ENCODE results near the gene GRIK4.

The GRIK4 gene

DNA sequence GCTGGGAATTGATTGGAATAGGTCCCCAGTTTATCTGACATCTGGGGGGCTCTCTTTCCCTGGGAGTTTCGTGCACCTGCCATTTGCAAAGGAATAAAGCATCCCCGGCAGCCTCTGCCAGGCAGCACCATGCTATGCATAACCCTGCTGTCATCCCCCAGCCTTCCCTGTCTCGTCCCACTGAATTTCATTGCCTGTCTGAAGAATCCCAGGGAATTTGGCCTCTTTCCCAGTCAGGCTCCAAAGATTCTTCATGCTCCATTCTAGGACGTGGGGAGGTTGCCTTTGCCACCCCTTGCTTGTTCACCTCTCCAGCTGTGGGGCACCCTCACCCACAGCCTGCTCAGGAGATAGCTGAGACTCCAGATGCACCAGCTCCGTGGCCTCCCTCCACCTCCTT, 317.3 kb downstream of the GRIK4 start:
- Histone ChIP-seq H3K27me3 (no peaks in the 10 kb centered on the region), H3K4me2 (no peak overlapping the region), H4K20me1 (no peaks in the 10 kb centered on the region), H3K4me3 (no peak overlapping the region), H3K9ac (no peak overlapping the region), H3K36me3 (no peaks in the 10 kb centered on the region), H3K27ac (no peak overlapping the region), H3K4me1 (no peaks in the 10 kb centered on the region), H3K9me3 (replicated peaks in 1 of 11) (no peaks in the 10 kb centered on the region)
- TF ChIP-seq Cebpa-rat (IDR thresholded peaks at IDR 0.05), result no peak

DNA sequence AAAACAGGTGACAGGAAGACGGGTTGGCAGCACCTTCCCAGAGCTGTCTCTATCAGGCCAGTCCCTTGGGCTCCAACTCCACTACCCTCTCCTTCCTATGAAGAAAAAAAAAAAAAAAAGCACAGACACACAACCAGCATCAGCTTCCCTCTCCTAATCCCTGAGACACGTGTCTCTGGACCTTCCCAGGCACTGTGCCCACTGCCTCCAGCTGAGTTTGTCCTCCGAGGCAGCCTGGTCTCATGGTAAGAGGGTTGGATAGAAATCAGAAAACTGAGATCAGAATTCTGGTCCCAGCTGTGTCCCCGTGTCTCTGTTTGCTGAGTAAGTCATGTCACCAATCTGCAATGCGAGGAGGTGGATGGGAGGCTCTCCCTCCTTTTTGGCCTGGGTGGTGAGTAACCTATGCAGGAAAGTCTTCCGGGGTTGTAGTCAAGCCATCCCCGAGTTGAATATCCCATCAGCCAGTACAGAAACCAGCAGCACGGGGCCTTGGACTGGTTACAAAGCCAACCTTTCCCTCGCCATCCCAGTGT, 318.6 kb downstream of the GRIK4 start:
- H3K4me1 ChIP-seq, result peaks cover 0 to 9% (median 0%) of the 10 kb centered on the region in 10 experiments; a peak in 4 of 20 replicates
- H3K4me3 ChIP-seq, result no peak overlapping the region
- no peaks in the 10 kb centered on the region for H3K27me3 ChIP-seq
- no peak overlapping the region for H3K27ac ChIP-seq
- no peak overlapping the region for H3K9ac ChIP-seq
- H3K36me3 ChIP-seq, result no peaks in the 10 kb centered on the region
- no peaks in the 10 kb centered on the region for H3K9me3 ChIP-seq (replicated peaks in 1 of 11)
- TF ChIP-seq Cebpa-rat (IDR thresholded peaks at IDR 0.05), result no peak
- no peaks in the 10 kb centered on the region for H4K20me1 ChIP-seq
- no peak overlapping the region for H3K4me2 ChIP-seq

DNA sequence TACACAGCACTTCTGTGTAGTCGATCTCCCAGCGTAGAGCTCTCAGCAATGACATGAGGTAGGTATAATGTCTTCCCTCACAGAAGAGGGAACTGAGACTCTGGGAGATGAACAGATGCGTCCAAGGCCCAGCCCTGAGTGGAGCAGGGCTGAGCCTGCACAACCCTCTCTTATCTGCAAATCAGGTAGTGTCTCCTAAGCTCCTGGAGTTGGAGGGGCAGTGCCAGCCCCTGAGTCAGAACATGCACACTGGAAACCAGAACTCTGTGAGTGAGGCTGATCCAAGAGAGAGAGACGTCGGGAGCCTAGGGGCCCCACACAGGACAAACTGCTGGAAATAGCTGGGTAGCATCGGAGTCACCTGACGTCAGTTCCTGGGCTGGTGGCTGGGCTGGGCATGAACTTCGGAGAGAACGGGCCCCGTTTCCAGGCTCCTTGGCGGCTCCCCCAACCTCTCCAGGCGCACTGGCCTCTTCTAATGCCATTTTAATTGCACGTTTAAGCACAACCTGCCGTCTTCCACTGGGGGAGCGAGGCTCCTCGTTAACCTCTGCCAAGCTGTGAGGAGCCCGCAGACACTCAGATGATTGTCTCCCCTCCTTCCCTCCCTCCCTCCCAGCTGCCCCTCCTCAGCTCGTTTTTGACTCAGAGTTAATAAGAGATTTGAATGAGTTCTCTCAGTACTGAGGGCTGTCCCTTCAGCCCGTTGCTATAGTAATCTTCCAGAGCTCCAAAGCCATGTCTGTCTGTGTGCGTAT, 321.1 kb downstream of the GRIK4 start:
- no peak for TF ChIP-seq Cebpa-rat (IDR thresholded peaks at IDR 0.05)
- Histone ChIP-seq H3K36me3 (no peaks in the 10 kb centered on the region), H3K4me1 (peaks cover 0 to 14% (median 0%) of the 10 kb centered on the region in 10 experiments; a peak in 4 of 20 replicates), H3K27me3 (no peaks in the 10 kb centered on the region), H4K20me1 (no peaks in the 10 kb centered on the region), H3K4me2 (no peak overlapping the region), H3K9ac (no peak overlapping the region), H3K9me3 (replicated peaks in 1 of 11) (no peaks in the 10 kb centered on the region), H3K27ac (no peak overlapping the region), H3K4me3 (no peak overlapping the region)

DNA sequence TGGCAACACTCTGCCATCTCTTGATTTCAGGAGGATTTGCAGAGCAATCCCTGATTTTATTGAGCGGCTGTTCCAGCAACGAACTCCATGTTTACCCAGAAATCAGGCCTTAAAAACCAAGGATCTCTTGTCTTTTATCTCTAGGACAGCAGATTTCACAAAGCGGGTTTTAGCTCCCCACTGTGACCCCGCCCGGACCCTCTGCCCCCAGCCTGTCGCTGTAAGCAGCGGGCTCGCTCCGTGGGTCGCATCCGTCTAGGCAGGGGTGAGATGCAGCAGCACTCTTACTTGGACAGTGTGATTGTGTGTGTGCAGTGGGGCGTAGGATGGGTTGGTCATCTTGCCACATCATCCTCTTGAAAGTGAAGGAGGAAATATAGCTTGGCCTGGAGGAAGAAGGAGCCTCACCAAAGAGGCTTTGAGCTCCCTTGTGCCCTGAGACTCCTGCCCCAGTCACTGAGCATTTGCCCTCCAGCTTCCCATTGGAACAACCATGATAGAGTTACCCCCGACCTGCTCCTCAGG, 323.2 kb downstream of the GRIK4 start:
- Histone ChIP-seq H3K27ac (no peak overlapping the region), H3K4me1 (peaks cover 5 to 24% (median 11%) of the 10 kb centered on the region in 10 experiments), H3K27me3 (no peaks in the 10 kb centered on the region), H3K9ac (no peak overlapping the region), H3K36me3 (no peaks in the 10 kb centered on the region), H3K9me3 (replicated peaks in 1 of 11) (no peaks in the 10 kb centered on the region), H3K4me2 (peak overlapping the region in 5 of 11 experiments; percentile 5 to 30 (median 18); a peak in 6 of 22 replicates), H3K4me3 (no peak overlapping the region), H4K20me1 (no peaks in the 10 kb centered on the region)
- no peak for TF ChIP-seq Cebpa-rat (IDR thresholded peaks at IDR 0.05)

DNA sequence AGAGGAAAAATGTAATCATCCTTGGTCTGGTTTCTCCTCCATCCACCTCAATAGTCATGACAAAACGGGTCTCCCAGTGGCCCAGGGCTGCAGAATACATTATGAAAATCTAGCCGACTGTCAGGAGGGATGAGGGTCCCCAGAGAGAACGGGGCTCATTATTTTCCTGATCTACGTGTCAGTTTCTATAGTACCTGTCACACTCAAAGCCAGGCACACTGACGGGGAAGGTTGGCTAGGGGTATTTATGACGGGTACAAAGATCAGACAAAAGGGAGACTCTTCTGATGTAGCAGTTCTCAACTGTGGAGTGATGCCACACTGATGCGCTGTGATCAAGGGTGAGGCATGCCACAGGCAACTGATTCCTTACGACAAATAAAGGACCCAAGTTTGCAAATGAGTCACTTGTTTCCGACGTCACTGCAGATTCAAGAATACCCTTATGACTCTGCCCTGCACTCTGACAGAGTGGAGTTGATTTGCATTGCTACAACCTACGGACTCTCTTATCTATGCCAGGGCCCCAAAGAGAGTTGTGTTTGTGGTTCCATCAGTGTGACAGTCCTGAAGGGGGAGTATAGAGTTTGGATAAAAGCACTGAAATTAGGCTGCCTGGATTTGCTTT, 324.2 kb downstream of the GRIK4 start:
- H3K9me3 ChIP-seq (replicated peaks in 1 of 11), result no peaks in the 10 kb centered on the region
- H3K4me1 ChIP-seq, result peaks cover 15 to 34% (median 21%) of the 10 kb centered on the region in 10 experiments
- no peak for TF ChIP-seq Cebpa-rat (IDR thresholded peaks at IDR 0.05)
- peak overlapping the region in 1 of 11 experiments; percentile 18; a peak in 3 of 22 replicates for H3K4me2 ChIP-seq
- H3K9ac ChIP-seq, result no peak overlapping the region
- no peak overlapping the region for H3K27ac ChIP-seq
- H4K20me1 ChIP-seq, result no peaks in the 10 kb centered on the region
- no peak overlapping the region for H3K4me3 ChIP-seq
- H3K36me3 ChIP-seq, result no peaks in the 10 kb centered on the region
- no peaks in the 10 kb centered on the region for H3K27me3 ChIP-seq

DNA sequence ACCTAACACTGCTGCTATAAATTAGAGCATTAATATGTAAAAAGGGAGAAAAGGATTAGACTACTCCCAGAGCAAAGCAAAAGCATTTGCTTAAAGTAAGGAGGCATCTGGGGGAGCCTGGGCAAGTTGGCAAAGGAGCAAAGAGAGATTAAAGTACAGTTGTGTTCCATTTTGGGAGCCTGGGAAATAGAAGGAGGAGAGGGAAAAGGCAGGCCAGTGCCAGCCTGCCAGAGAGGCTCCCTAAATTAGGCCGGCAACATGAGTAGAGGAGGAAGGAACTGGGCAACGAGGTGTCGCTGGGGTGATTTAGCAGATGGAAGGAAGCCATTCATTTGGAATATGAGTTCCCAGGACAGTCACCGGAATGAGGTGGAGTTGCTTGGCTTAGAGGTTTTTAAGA, 326.1 kb downstream of the GRIK4 start:
- Histone ChIP-seq H3K4me3 (no peak overlapping the region), H3K9me3 (replicated peaks in 1 of 11) (no peaks in the 10 kb centered on the region), H3K27me3 (no peaks in the 10 kb centered on the region), H3K4me1 (peaks cover 15 to 34% (median 22%) of the 10 kb centered on the region in 10 experiments), H3K36me3 (no peaks in the 10 kb centered on the region), H3K9ac (no peak overlapping the region), H3K27ac (no peak overlapping the region), H4K20me1 (no peaks in the 10 kb centered on the region), H3K4me2 (no peak overlapping the region)
- no peak for TF ChIP-seq Cebpa-rat (IDR thresholded peaks at IDR 0.05)

DNA sequence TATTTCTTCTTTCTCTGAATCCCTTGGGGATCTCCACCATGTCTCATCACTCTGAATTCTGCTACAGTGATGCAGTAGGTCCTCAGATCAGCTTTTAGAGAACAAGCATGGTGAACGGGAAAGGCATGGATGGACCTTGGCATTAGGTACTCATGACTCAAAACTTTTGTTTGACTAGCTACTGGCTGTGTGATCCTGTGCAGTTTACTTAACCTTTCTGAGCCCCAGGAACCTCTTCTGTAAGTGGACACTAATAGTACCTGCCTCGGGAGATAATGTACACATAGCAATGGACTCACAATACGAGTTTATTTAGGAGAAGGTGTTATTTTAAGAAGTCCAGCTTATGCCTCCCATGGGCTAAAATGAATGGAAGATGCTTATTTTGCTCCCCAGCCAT, 327.7 kb downstream of the GRIK4 start:
- no peaks in the 10 kb centered on the region for H3K27me3 ChIP-seq
- TF ChIP-seq Cebpa-rat (IDR thresholded peaks at IDR 0.05), result no peak
- H3K9ac ChIP-seq, result no peak overlapping the region
- H3K27ac ChIP-seq, result peak overlapping the region in 3 of 11 experiments; percentile 60 to 75 (median 73); a peak in 3 of 22 replicates
- H3K4me3 ChIP-seq, result no peak overlapping the region
- H3K9me3 ChIP-seq (replicated peaks in 1 of 11), result no peaks in the 10 kb centered on the region
- no peaks in the 10 kb centered on the region for H3K36me3 ChIP-seq
- no peaks in the 10 kb centered on the region for H4K20me1 ChIP-seq
- peak overlapping the region in 10 of 11 experiments; percentile 58 to 83 (median 71); a peak in 19 of 22 replicates for H3K4me2 ChIP-seq
- peaks cover 15 to 34% (median 22%) of the 10 kb centered on the region in 10 experiments for H3K4me1 ChIP-seq

DNA sequence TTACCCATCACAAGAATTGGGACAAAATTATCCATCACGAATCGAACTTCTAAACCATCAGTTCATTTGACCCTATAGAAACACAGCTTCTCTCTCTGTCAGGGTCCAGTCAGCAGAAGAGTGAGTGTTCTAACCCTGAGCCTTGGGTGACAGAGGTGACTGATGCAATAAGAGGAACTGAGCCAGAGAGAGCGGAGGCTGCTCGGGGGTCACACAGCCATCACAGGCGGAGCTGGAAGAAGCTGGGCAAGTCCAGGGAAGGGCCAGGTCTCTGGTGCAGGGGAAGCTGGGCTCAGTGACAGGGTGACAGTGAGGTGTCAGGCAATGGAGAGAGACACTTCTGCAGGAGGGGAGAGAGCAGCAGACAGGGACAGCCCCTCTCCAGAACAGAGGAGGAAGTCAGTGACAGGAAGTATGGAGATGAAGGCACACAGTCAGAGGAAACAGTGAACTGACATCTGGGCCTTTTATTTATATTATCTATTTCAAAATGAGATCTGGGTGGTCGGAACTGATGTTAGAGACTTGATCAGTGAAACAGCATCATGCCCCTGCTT, 328.4 kb downstream of the GRIK4 start:
- H3K27me3 ChIP-seq, result no peaks in the 10 kb centered on the region
- peaks cover 15 to 30% (median 22%) of the 10 kb centered on the region in 10 experiments for H3K4me1 ChIP-seq
- H3K27ac ChIP-seq, result peak overlapping the region in 10 of 11 experiments; percentile 21 to 75 (median 59); a peak in 19 of 22 replicates
- peak in 5 of 11 experiments; percentile 23 to 50 (median 25); a peak in 3 of 22 replicates for TF ChIP-seq Cebpa-rat (IDR thresholded peaks at IDR 0.05)
- peak overlapping the region in 9 of 11 experiments; percentile 11 to 59 (median 28); a peak in 9 of 22 replicates for H3K9ac ChIP-seq
- H3K9me3 ChIP-seq (replicated peaks in 1 of 11), result no peaks in the 10 kb centered on the region
- no peaks in the 10 kb centered on the region for H3K36me3 ChIP-seq
- H3K4me2 ChIP-seq, result peak overlapping the region; percentile 58 to 83 (median 71)
- peak overlapping the region in 3 of 10 experiments; percentile 7 to 24 (median 24); a peak in 2 of 20 replicates for H3K4me3 ChIP-seq
- H4K20me1 ChIP-seq, result no peaks in the 10 kb centered on the region

DNA sequence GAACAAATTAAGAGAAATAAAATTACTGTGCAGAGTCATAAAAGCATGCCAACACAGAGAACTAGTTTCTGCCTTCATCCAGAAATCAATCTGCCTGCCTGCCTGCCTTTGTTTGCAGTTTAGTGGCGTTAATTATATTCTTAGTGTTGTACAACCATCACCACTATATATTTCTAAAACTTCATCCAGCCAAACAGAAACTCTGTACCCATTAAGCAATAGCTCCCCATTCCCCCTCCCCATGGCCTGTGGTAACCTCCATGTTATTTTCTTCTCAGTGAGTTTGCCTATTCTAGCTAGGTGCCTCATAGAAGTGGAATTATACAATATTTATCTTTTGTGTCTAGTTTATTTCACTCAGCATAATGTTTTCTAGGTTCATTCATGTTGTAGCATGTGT, 329.1 kb downstream of the GRIK4 start:
- Histone ChIP-seq H3K27me3 (no peaks in the 10 kb centered on the region), H3K4me2 (peak overlapping the region; percentile 58 to 83 (median 71); a peak in 21 of 22 replicates), H3K9me3 (replicated peaks in 1 of 11) (no peaks in the 10 kb centered on the region), H3K4me1 (peaks cover 15 to 24% (median 22%) of the 10 kb centered on the region in 10 experiments), H3K9ac (peak overlapping the region in 2 of 11 experiments; percentile 17 to 19; a peak in 1 of 22 replicates), H3K27ac (peak overlapping the region in 9 of 11 experiments; percentile 52 to 75 (median 60); a peak in 19 of 22 replicates), H3K4me3 (no peak overlapping the region), H3K36me3 (no peaks in the 10 kb centered on the region), H4K20me1 (no peaks in the 10 kb centered on the region)
- TF ChIP-seq Cebpa-rat (IDR thresholded peaks at IDR 0.05), result no peak
